NCI-H1105 treated with DMSO at 0.1 percent for 48 hours (cell line): ENCODE results near the gene PTPRG.

Experiments
- DNase-seq: peaks from one replicate; lab custom pipeline; 2025; lab: John Stamatoyannopoulos, UW

The PTPRG gene

DNA sequence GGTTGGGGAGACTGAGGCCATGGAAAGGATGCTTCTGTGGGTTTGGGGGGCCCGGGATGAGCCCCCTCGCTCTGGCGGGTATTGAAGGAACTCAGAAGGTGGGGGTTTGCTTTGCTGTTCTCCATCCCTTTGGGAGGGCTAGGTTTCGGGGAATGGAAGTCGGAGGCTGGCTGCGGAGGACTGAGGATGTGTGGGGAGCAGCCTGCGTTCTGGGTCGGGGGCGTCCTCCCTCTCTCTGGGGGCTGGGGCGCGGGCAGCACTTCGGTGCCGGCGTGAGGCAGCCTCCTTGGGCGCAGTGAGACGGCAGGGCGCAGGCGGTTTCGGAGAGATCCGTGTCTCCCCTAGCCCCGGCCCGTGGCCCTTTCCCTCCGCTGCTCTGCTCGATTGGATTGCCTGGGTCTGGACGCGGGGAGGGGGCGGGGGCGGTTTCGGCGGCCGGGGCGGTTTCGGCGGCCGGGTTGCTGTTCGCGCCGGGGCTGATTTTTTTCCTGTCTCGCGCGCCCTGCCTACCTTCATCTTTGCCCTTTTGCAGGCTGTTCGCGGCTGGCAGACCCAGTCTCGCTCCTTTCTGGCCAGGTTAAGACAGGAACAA is 1.4 kb downstream of the PTPRG start:
- no peak for DNase-seq

DNA sequence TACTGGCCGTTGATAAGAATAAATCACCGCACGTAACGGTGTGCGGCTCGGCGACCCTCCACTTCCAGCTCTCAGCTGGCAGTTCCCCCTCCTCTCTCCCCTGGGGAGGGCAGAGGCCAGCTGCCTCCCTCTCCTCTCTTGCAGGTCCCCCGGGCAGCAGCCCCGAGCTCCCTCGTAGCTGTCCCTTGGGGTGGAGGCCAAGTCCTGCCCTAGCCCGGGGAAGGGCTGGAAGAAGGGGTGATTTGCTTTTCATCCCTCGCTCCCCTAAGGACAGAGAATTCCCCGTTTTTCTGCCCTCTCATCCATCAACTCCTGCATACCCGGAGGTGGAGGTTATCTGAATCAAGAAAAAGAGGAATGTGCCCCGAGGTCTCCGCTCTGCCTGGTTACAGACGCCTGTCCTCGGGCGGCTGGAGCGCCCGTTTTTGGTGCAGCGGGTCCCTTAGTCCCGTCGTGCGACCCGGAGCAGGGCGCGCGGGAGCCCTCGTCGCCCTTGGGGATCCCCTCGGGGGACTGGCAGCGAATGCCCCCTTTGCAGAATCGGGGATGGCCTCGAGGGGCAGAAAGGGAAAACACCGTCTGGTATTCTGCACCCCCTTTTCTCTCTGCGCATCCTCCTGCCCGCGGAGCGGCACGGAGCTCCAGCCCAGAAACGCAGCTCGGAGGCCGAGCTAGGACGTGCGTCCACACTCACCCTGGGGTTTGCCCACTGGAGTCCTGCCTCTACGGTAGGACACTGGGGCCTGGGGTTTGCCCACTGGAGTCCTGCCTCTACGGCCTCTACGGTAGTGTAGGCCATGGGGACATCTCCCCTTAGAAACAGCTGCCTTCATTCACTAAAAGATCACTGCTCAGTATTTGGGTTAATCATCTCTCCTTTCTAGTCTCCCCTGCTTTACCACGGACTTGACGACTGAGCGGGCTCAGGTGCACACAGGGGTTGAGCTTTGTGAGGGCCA is 2.2 kb downstream of the PTPRG start:
- DNase-seq = no peak

DNA sequence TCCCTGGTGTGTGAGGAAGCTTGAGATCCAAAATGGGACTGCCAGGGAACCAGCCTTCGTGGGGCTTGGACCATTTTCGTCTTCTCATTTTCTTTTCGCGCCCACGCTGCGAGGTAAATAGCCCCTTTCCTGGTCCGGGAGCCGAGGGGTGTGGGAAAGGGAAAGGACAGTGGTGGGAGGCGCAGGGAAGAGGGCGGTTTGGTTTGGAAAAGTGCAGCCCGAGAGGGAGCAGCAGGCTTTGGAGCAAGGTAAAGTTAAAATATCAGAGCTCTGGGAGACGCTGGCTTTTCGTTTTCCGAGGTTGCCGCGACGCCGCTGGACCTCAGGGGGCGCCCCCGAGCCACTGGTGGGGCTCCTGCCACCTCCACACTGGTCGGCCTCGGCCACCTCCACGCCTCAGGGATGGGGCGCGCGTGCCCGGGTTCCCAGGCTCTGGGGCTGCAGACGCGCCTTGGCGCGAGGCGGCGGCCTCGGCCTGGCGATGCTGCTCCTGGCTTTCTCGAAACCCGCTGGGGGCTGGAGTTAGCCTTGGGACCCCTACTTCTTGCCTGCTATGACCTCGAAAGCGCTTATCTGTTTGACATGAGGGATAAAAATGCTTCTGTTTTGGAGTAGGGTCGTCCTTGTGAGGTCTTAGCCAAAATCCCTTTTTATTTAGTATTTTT is 3.2 kb downstream of the PTPRG start:
- no peak for DNase-seq

GRCh38 chr3:61565569-61565968 is 4.2 kb downstream of the PTPRG start:
- DNase-seq = no peak

- DNase-seq = no peak
Observed at GRCh38 chr3:61568127-61568526, 6.8 kb downstream of the PTPRG start.

DNA sequence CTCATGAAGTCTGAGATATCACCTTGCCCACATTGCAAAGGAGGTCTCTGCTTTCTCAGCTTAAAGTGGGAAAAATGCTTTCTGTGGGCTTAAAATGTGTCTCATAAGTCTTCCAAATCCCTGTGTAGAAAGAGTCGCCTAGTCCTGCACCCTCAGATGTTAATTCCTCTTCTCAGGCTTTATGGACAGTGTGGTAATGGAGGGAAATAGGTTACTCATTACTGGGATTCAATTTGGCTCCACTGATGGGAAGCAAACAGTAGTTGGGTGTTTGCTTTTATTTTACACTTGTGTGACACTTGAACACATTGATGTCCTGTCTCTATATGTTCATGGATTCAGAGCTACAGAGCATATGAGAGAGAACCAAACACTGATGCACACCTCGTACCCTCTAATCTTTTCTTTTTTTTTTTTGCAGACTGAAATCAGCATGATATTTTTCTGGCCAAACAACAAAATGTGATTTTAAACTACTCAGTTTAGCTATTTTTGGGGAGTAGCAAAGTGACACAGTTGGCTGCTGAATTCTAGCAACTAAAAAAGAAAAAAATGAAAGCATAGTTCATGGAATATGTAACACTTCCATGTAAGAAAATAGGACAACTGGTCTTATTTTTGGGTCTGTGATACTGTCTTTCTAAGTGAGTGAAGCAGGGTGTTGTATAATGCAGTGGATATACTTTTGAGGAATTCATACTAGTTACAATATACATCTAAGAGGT is 8.6 kb downstream of the PTPRG start:
- DNase-seq = no peak

GRCh38 chr3:61570813-61571212 is 9.4 kb downstream of the PTPRG start:
- DNase-seq = no peak

- DNase-seq = no peak
Observed at GRCh38 chr3:61571516-61572336, 10.4 kb downstream of the PTPRG start.

DNA sequence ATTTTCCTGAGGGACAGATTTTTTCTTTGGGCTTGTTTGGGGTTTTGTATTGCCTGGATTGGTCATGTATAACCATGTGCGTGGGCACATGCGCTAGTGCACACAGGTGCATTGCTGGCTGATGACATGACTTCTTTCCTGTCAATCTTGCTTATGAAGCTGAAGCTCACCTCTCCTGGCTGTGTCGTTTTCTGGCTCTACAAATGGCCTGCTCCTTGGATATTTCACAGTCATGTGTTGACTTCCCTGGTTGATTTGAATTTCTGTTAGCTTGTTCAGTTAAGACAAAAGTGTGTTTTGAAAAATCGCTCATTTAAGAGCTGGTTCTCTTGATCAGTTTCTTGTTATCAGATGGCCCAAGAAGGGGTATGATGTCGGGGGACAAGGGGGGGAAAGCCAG is 11.5 kb downstream of the PTPRG start:
- DNase-seq = no peak

DNA sequence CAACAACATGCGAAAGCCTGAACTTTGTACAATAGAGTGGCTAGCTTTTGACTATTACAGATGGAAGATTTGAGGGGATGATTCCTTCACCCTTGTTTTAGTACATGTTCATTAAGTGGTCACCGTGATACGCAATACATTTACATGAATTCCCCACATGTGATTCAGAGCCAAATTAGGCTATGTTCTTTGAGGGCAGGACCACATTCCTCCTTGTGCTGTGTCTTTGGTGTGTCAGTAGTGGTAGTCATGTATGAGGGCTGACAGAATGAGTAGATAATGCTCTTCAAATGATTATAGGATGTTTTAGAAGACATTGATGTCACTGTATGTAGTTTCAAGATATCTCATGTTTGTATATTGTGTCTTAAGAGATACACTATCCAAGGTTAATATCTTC is 12.1 kb downstream of the PTPRG start:
- no peak for DNase-seq

GRCh38 chr3:61574854-61575253 is 13.5 kb downstream of the PTPRG start:
- DNase-seq = no peak

DNA sequence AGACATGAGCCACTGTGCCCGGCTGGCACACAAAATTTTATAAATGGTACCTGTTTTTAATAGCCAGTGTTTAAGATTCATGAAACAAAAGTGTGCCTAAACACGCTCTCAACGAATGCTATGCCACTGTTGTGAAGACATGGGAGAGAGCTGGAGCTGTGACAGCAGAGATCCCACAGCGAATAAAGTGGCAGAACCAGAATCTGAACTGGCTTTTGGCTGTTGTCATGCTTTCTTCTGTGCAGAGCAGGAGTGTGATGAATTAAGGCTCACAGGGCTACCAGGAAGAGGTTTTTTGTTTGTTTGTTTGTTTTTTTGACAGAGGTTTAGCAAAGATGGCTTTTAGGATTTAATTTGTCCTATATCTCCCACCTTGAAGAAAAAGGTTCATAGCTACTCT is 14.5 kb downstream of the PTPRG start:
- no peak for DNase-seq

DNA sequence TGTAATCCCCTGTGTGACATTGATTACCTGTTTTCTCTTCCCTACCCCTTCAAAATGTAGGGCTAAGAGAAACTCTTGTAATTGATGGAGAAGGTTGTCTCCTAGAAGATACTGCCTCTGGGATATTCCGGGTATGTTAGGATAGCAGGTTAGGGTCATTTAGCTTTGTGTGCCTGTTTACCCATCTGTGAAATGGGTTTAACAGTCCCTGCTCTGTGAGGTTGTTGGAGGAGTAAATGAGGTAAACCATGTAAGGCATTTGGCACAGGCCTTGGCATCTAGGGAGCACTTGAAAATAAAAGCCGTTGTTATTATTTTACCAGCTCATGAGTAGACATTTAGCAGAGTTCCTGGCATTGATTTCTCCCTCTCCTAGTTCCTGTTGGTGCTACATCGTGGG is 16.4 kb downstream of the PTPRG start:
- no peak for DNase-seq

GRCh38 chr3:61578667-61579367 is 17.4 kb downstream of the PTPRG start:
- DNase-seq = no peak

GRCh38 chr3:61579685-61580084 is 18.3 kb downstream of the PTPRG start:
- DNase-seq = no peak

DNA sequence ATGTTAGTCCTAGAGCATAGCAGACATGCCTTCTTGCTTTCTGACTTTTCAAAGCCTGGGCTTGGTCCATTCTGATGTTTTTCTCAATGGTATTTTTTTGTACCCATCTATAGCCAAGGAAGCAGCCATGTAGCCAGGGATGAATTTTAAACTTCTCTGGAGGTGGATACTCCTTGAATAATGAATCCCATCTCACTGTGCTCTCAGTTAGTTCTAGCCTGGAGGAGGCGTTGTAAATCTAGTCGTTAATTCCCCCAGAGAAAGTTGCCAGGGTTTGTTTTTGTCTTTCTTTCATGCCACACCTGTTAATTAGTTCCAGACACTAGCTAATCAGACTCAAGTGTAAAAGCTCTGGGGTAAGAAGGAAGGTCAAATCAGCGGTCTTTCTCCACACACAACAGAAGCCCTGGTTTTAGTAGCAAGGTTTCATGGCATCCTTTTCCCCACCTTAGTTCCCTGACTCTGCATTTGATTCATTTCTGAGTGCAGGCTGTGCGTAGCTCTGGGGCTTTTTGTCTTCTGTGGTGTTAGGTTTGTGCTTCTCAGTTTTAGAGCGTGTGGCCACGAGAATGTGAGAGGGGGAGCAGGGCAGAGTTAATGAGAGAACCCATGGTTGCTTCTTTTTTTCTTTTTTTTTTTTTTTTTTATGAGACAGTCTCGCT is 19.7 kb downstream of the PTPRG start:
- no peak for DNase-seq

- DNase-seq = no peak
Observed at GRCh38 chr3:61582287-61582686, 20.9 kb downstream of the PTPRG start.

DNA sequence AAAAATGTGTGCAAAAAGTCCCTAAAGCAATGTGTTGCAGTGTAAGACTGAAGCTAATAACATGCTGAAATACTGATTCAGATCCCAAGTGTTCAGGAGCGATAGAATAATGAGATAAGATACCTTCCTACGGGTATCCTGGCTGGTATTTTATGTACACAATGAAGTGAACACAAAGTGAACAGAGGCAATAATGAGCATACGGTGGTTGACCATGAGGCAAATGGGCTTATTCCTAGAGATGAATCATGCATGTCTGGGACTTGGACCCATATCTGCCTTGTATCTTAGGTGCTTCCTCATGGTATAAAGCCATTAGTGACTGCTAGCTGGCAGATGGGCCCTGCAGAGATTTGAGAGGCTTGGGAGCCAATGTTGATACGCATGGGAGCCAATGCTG is 21.5 kb downstream of the PTPRG start:
- DNase-seq = no peak

GRCh38 chr3:61583890-61584875 is 22.8 kb downstream of the PTPRG start:
- no peak for DNase-seq
